ENCODE results near the gene TMEM156.
"Not testable (repeated sequence)": the region's sequence is repeated elsewhere in the genome, so short reads cannot be mapped to it uniquely, and the experiment has no call there.

The TMEM156 gene

GRCh38 chr4:39037941-39038340 lies 5.7 kb upstream of the TMEM156 start:
- no peak overlapping the region for H3K4me3 ChIP-seq (replicated peaks in 1 of 2; ENCODE audit: low read depth in 2 of 2, low read length in 2 of 2)
- TF ChIP-seq CTCF (IDR thresholded peaks at IDR 0.05; ENCODE audit: low read depth, low read length): no peak
- no peak for DNase-seq (ENCODE audit: low read depth in 2 of 2)

DNA sequence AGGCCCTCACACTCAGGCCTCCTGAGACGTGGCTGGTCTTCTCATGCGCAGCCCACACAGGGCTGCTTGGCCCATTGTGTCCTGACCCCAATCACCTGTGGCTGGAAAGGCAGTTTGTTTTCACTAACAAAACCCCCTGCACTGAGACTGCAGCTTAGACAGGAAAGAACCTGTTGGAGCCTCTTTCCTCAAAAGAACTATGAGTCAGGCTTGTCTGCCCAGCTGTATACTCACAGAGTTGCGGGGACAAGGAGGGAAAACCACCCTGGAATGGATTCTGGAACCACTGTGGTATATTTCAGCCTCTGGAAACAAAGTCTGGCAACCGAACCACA lies 5.2 kb upstream of the TMEM156 start:
- no peak overlapping the region for H3K4me3 ChIP-seq (replicated peaks in 1 of 2; ENCODE audit: low read depth in 2 of 2, low read length in 2 of 2)
- no peak for TF ChIP-seq CTCF (IDR thresholded peaks at IDR 0.05; ENCODE audit: low read depth, low read length)
- DNase-seq (ENCODE audit: low read depth in 2 of 2): peak; percentile 21 to 75

GRCh38 chr4:39036172-39036571 lies 4.0 kb upstream of the TMEM156 start:
- DNase-seq (ENCODE audit: low read depth in 2 of 2): peak; percentile 54 to 95
- no peak overlapping the region for H3K4me3 ChIP-seq (replicated peaks in 1 of 2; ENCODE audit: low read depth in 2 of 2, low read length in 2 of 2)
- no peak for TF ChIP-seq CTCF (IDR thresholded peaks at IDR 0.05; ENCODE audit: low read depth, low read length)

DNA sequence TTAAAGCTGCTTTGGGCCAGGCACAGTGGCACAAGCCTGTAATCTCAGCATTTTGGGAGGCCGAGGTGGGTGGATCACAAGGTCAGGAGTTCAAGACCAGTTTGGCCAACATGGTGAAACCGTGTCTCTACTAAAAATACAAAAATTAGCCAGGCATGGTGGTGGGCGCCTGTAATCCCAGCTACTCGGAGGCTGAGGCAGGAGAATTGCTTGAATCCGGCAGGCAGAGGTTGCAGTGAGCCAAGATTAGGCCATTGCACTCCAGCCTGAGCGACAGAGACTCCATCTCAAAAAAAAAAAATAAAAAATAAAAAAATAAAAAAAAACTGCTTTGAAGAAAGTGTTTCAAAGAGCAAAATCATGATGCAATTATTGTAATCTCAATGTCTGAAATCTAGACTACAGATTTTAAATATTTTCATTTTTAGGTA lies 604 bp downstream of the TMEM156 start:
- peak overlapping the region in 1 of 2 donors; percentile 15 for H3K4me3 ChIP-seq (replicated peaks in 1 of 2; ENCODE audit: low read depth in 2 of 2, low read length in 2 of 2)
- DNase-seq (ENCODE audit: low read depth in 2 of 2): not testable (repeated sequence)

GRCh38 chr4:39030725-39031124 lies 1.5 kb downstream of the TMEM156 start:
- TF ChIP-seq CTCF (IDR thresholded peaks at IDR 0.05; ENCODE audit: low read depth, low read length): no peak
- peak overlapping the region in 1 of 2 donors; percentile 0 for H3K4me3 ChIP-seq (replicated peaks in 1 of 2; ENCODE audit: low read depth in 2 of 2, low read length in 2 of 2)
- peak; percentile 47 to 58 for DNase-seq (ENCODE audit: low read depth in 2 of 2)

- DNase-seq (ENCODE audit: low read depth in 2 of 2): no peak
- H3K4me3 ChIP-seq (replicated peaks in 1 of 2; ENCODE audit: low read depth in 2 of 2, low read length in 2 of 2): peak overlapping the region in 1 of 2 donors; percentile 7
- TF ChIP-seq CTCF (IDR thresholded peaks at IDR 0.05; ENCODE audit: low read depth, low read length): no peak
These were observed 2.2 kb downstream of the TMEM156 start for GRCh38 chr4:39029752-39030694.

DNA sequence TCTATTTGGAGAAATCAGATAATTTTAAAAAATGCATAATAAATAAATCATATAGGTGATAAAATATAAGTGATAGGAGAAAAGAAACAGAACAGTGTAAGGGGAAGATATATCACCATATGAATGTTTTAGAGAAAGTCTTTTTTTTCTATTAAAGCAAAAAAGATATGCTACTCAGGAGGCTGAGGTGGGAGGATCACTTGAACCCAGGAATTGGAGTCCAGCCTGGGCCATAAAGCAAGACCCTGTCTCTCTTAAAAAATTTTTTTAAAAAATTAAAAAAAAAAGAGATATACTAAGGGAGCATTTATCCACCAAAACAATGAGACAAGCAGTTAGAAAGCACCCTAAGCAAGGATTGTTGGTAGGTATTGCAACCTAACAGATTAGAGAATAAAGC lies 6.1 kb downstream of the TMEM156 start:
- TF ChIP-seq CTCF (IDR thresholded peaks at IDR 0.05; ENCODE audit: low read depth, low read length): no peak
- DNase-seq (ENCODE audit: low read depth in 2 of 2): no peak
- no peak overlapping the region for H3K4me3 ChIP-seq (replicated peaks in 1 of 2; ENCODE audit: low read depth in 2 of 2, low read length in 2 of 2)
